OCI-LY3 (cell line): ENCODE measurements around the gene ST6GAL1.

Experiments used
- H2AFZ ChIP-seq: fragments of 200-600, 300-600 bp; shearing (Covaris generic); 2 replicates; pipeline ENCODE4 v1.6.0; 2014; ENCODE audit warnings: antibody characterized with exemption, low read depth, low read length
- H3K27ac ChIP-seq: fragments of 200-600, 300-600 bp; sonication (generic); 2 replicates; pipeline ENCODE4 v1.5.1; 2014; ENCODE audit warnings: mild to moderate bottlenecking, low read length, moderate library complexity, mixed read lengths
- H3K27me3 ChIP-seq: fragments of 200-600, 300-600 bp; sonication (generic); 2 replicates; pipeline ENCODE4 v1.6.1; 2014; ENCODE audit warnings: low read depth, low read length, mixed read lengths
- H3K36me3 ChIP-seq: fragments of 200-600, 300-600 bp; sonication (generic); replicated peaks from 2 replicates; pipeline ENCODE3; 2014; ENCODE audit warnings: low read depth, low read length, mixed read lengths
- H3K4me1 ChIP-seq: fragments of 300-600, 200-600 bp; sonication (generic); 2 replicates; pipeline ENCODE4 v1.6.1; 2014; ENCODE audit warnings: low read length, mixed read lengths
- H3K4me2 ChIP-seq: fragments of 200-600, 300-600 bp; sonication (generic); 2 replicates; pipeline ENCODE4 v1.6.1; 2014; ENCODE audit warnings: low read length, mixed read lengths
- H3K4me3 ChIP-seq: fragments of 300-600, 200-600 bp; sonication (generic); 2 replicates; pipeline ENCODE4 v1.5.1; 2014; ENCODE audit warnings: antibody characterized with exemption, mild to moderate bottlenecking, low read length, moderate library complexity
- H3K79me2 ChIP-seq: fragments of 300-600, 200-600 bp; shearing (Covaris generic); 2 replicates; pipeline ENCODE4 v1.6.1; 2014; ENCODE audit warnings: mild to moderate bottlenecking, low read length, mixed read lengths
- H3K9ac ChIP-seq: fragments of 300-600, 200-600 bp; shearing (Covaris generic); 2 replicates; pipeline ENCODE4 v1.6.0; 2014; ENCODE audit warnings: mild to moderate bottlenecking, low read length, moderate library complexity
- H3K9me3 ChIP-seq: fragments of 200-600, 300-600 bp; shearing (Covaris generic); 2 replicates; pipeline ENCODE4 v1.6.1; 2014; ENCODE audit warnings: low read length, mixed read lengths; ENCODE audit not compliant: insufficient read depth
- H4K20me1 ChIP-seq: fragments of 200-600, 300-600 bp; sonication (generic); 2 replicates; pipeline ENCODE4 v1.6.1; 2016; ENCODE audit warnings: low read length, mixed read lengths; ENCODE audit not compliant: insufficient read depth
- CTCF ChIP-seq: fragments of 200-600, 300-600 bp; sonication (generic); IDR thresholded peaks from 2 replicates; pipeline ENCODE4 v1.5.1; 2014; ENCODE audit warnings: antibody characterized with exemption, low read length, low read depth
- EZH2phosphoT487 ChIP-seq: fragments of 200-600 bp; shearing (Covaris generic); IDR thresholded peaks from 2 replicates; pipeline ENCODE4 v1.6.1; 2018; ENCODE audit warnings: antibody characterized with exemption, mixed run types, low read depth

Gene ST6GAL1

DNA sequence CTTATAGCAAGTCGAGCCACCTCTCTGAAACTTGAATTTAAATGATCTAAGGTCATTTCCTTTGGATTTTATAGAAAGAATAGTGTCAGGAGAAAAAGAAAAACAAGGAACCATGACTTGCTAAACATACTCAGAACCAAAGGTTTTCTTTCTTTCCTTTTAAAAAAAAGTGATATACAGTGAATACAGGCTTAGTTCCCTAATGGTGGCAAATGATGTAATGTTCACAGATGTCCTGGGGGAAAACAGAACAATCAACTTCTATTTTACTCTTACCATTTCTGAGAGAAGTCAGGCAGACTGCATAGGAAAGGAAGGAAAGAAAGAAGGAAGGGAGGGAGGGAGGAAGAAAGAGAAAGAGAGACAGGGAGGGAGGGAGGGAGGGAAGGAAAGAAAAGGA lies 56.5 kb downstream of the ST6GAL1 start:
- Histone ChIP-seq H3K4me2 (peak overlapping the region; percentile 77), H3K9ac (peak overlapping the region; percentile 76), H2AFZ (no peak overlapping the region), H3K4me3 (peak overlapping the region; percentile 64), H3K4me1 (peaks cover 76% of the 10 kb centered on the region), H3K27me3 (no peaks in the 10 kb centered on the region), H4K20me1 (no peaks in the 10 kb centered on the region), H3K79me2 (peaks cover 42% of the 10 kb centered on the region), H3K36me3 (peaks cover 48% of the 10 kb centered on the region), H3K9me3 (no peaks in the 10 kb centered on the region), H3K27ac (peak overlapping the region; percentile 94)
- TF ChIP-seq CTCF = no peak
- no peak for TF ChIP-seq EZH2phosphoT487

- Histone ChIP-seq H3K27ac (peak overlapping the region; percentile 94), H3K36me3 (peaks cover 50% of the 10 kb centered on the region), H3K4me2 (peak overlapping the region; percentile 42), H3K4me3 (no peak overlapping the region), H3K4me1 (peaks cover 83% of the 10 kb centered on the region), H4K20me1 (no peaks in the 10 kb centered on the region), H3K27me3 (no peaks in the 10 kb centered on the region), H3K79me2 (peaks cover 55% of the 10 kb centered on the region), H3K9ac (peak overlapping the region; percentile 61), H2AFZ (no peak overlapping the region), H3K9me3 (peaks cover 2% of the 10 kb centered on the region; the same call in 1 of the 2 replicates)
- TF ChIP-seq EZH2phosphoT487 (no peak), CTCF (no peak)
Measured at GRCh38 chr3:186988806-186989205, 58.5 kb downstream of the ST6GAL1 start.

DNA sequence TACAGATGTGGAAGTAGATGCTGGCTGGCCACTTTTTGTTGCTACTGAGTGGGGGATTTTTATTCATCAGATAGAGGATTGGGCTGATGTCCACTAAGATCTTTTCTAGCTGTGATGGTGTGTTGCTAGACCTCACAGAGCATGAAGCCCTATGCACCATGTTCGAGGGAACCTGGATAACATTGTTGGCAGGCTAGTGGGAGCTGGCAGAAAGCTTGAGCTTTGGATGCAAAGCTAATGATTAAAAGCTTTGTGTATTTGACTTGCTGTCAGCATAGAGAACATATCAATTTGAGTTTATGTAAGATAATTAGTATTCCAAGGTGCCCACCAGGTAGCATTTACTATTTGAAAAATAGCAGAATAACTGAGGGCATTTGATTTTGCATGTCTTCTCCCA lies 59.1 kb downstream of the ST6GAL1 start:
- H3K79me2 ChIP-seq = peaks cover 59% of the 10 kb centered on the region
- no peaks in the 10 kb centered on the region for H4K20me1 ChIP-seq
- peaks cover 49% of the 10 kb centered on the region for H3K36me3 ChIP-seq
- peak overlapping the region; percentile 94 for H3K27ac ChIP-seq
- TF ChIP-seq EZH2phosphoT487 (no peak), CTCF (no peak)
- H3K4me3 ChIP-seq = no peak overlapping the region
- H2AFZ ChIP-seq = no peak overlapping the region
- peaks cover 4% of the 10 kb centered on the region; the same call in 1 of the 2 replicates for H3K9me3 ChIP-seq
- peak overlapping the region; percentile 42 for H3K4me2 ChIP-seq
- peak overlapping the region; percentile 61 for H3K9ac ChIP-seq
- H3K4me1 ChIP-seq = peaks cover 88% of the 10 kb centered on the region
- H3K27me3 ChIP-seq = no peaks in the 10 kb centered on the region

DNA sequence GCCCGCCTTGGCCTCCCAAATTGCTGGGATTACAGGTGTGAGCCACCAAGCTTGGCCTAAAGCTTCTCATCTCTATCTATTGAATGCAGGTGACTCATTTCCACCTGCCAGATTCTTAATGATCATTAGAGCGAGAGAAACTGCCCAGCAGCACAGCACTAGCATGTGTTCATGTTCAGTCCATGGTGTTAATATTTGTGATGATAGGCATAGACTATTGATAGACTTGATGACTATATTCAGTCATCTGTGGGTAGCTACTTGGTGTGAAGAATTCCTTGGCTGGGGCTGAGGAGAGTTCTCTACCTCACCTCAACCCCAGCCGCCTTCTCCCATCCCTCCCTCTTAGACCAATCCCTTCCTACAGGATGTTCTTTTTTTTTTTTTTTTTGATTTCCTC lies 60.0 kb downstream of the ST6GAL1 start:
- Histone ChIP-seq H3K9ac (no peak overlapping the region), H3K4me3 (no peak overlapping the region), H2AFZ (no peak overlapping the region), H3K27ac (peak overlapping the region; percentile 94; the same call in 1 of the 2 replicates), H3K4me1 (peaks cover 88% of the 10 kb centered on the region), H3K27me3 (no peaks in the 10 kb centered on the region), H3K9me3 (peaks cover 4% of the 10 kb centered on the region; the same call in 1 of the 2 replicates), H4K20me1 (no peaks in the 10 kb centered on the region), H3K4me2 (no peak overlapping the region), H3K36me3 (peaks cover 49% of the 10 kb centered on the region), H3K79me2 (peaks cover 59% of the 10 kb centered on the region)
- TF ChIP-seq EZH2phosphoT487 = no peak
- TF ChIP-seq CTCF = no peak
